GM19023 (cell line): ENCODE measurements around the gene PCDHB16.
"Not testable (repeated sequence)": the region's sequence is repeated elsewhere in the genome, so short reads cannot be mapped to it uniquely, and the experiment has no call there.

Source experiments
- ATAC-seq: cut with Tn5 transposase; IDR thresholded peaks from one replicate; pipeline ENCODE4 v1.9.1; 2021; ENCODE audit warnings: mild to moderate bottlenecking, moderate library complexity; ENCODE audit not compliant: unreplicated experiment

The PCDHB16 gene

GRCh38 chr5:141182248-141182647 is at the start of gene PCDHB16:
PCDHB16 (plus strand) TSS chr5:141182387; CDS start chr5:141182560, 173 bp downstream.
- no peak for ATAC-seq

GRCh38 chr5:141135030-141135717 is 47.0 kb upstream of the PCDHB16 start, which contains the start of gene PCDHB5:
PCDHB5 (plus strand) TSS chr5:141135206; CDS start chr5:141135435, 229 bp downstream.
- ATAC-seq: no peak

GRCh38 chr5:141135718-141136266 is 46.4 kb upstream of the PCDHB16 start:
- ATAC-seq: no peak

GRCh38 chr5:141137346-141137745 is 44.8 kb upstream of the PCDHB16 start:
- ATAC-seq: not testable (repeated sequence)

GRCh38 chr5:141149812-141150211 is 32.4 kb upstream of the PCDHB16 start, which contains the start of gene PCDHB6:
PCDHB6 (plus strand) TSS chr5:141150057; CDS start chr5:141150258, 201 bp downstream.
- no peak for ATAC-seq

- ATAC-seq: no peak
Observed at GRCh38 chr5:141150224-141150992, 31.8 kb upstream of the PCDHB16 start.

GRCh38 chr5:141150993-141151325 is 31.2 kb upstream of the PCDHB16 start:
- no peak for ATAC-seq

GRCh38 chr5:141151632-141152031 is 30.6 kb upstream of the PCDHB16 start:
- ATAC-seq: not testable (repeated sequence)

- ATAC-seq: not testable (repeated sequence)
Observed at GRCh38 chr5:141152096-141152495, 30.1 kb upstream of the PCDHB16 start.

- no peak for ATAC-seq
Observed at GRCh38 chr5:141155540-141156374, 26.4 kb upstream of the PCDHB16 start.

- not testable (repeated sequence) for ATAC-seq
Observed at GRCh38 chr5:141157356-141157755, 24.8 kb upstream of the PCDHB16 start.

- ATAC-seq: not testable (repeated sequence)
Observed at GRCh38 chr5:141157901-141158300, 24.3 kb upstream of the PCDHB16 start.

GRCh38 chr5:141172381-141173204 is 9.6 kb upstream of the PCDHB16 start, which contains the start of gene PCDHB7:
PCDHB7 (plus strand) TSS chr5:141172644; CDS start chr5:141172836, 192 bp downstream.
- ATAC-seq: no peak

- ATAC-seq: not testable (repeated sequence)
Observed at GRCh38 chr5:141174291-141175104, 7.7 kb upstream of the PCDHB16 start.

GRCh38 chr5:141175933-141176332 is 6.3 kb upstream of the PCDHB16 start:
- no peak for ATAC-seq

- ATAC-seq: not testable (repeated sequence)
Observed at GRCh38 chr5:141177577-141178191, 4.5 kb upstream of the PCDHB16 start, which contains the start of gene PCDHB8. PCDHB8 (plus strand) TSS chr5:141177790; CDS start chr5:141178035, 245 bp downstream.

- ATAC-seq: not testable (repeated sequence)
Observed at GRCh38 chr5:141179371-141179770, 2.8 kb upstream of the PCDHB16 start.

- ATAC-seq: not testable (repeated sequence)
Observed at GRCh38 chr5:141179876-141180275, 2.3 kb upstream of the PCDHB16 start.
